Smooth muscle cell (in vitro differentiated cells): ENCODE measurements around the gene EHBP1L1. TPM values are rescaled to one million over a fixed set of nuclear protein-coding genes. Genes with fewer than 3 reads are reported as not detected.

Source experiments
- DNase-seq: peaks from one replicate; lab custom pipeline; 2025; ENCODE audit not compliant: unreplicated experiment; lab: John Stamatoyannopoulos, UW
- H2AFZ ChIP-seq: fragments of 200-600 bp; sonication (generic); 2 replicates; pipeline ENCODE4 v1.6.0; 2016; ENCODE audit warnings: antibody characterized with exemption, low read depth, mild to moderate bottlenecking
- H3F3A ChIP-seq: fragments of 200-600 bp; sonication (generic); 2 replicates; pipeline ENCODE4 v1.6.0; 2017; ENCODE audit warnings: antibody characterized with exemption, low read depth
- H3K27ac ChIP-seq: fragments of 200-600 bp; sonication (generic); 2 replicates; pipeline ENCODE4 v1.5.1; 2016; ENCODE audit warnings: low read depth, mild to moderate bottlenecking
- H3K27me3 ChIP-seq: fragments of 200-600 bp; sonication (generic); 2 replicates; pipeline ENCODE4 v1.6.1; 2016; ENCODE audit warnings: low read depth, mild to moderate bottlenecking
- H3K36me3 ChIP-seq: fragments of 200-600 bp; sonication (generic); 2 replicates; pipeline ENCODE4 v1.5.1; 2016; ENCODE audit warnings: low read depth
- H3K4me1 ChIP-seq: fragments of 200-600 bp; sonication (generic); 2 replicates; pipeline ENCODE4 v1.5.1; 2016; ENCODE audit warnings: low read depth
- H3K4me2 ChIP-seq: fragments of 200-600 bp; sonication (generic); 2 replicates; pipeline ENCODE4 v1.6.0; 2016; ENCODE audit warnings: mild to moderate bottlenecking
- H3K4me3 ChIP-seq: fragments of 200-600 bp; sonication (generic); 2 replicates; pipeline ENCODE4 v1.5.1; 2016; ENCODE audit warnings: mild to moderate bottlenecking
- H3K79me2 ChIP-seq: fragments of 200-600 bp; sonication (generic); 2 replicates; pipeline ENCODE4 v1.6.0; 2016; ENCODE audit warnings: low read depth, mild to moderate bottlenecking
- H3K9ac ChIP-seq: fragments of 200-600 bp; sonication (generic); 2 replicates; pipeline ENCODE4 v1.6.0; 2016; ENCODE audit warnings: low read depth
- H3K9me3 ChIP-seq: fragments of 200-600 bp; sonication (generic); replicated peaks from 2 replicates; pipeline ENCODE4 v1.5.1; 2016; ENCODE audit warnings: low read depth
- H4K20me1 ChIP-seq: fragments of 200-600 bp; sonication (generic); 2 replicates; pipeline ENCODE4 v1.6.0; 2016; ENCODE audit warnings: low read depth
- CTCF ChIP-seq: fragments of 200-600 bp; sonication (generic); IDR thresholded peaks from 2 replicates; pipeline ENCODE4 v1.5.1; 2017; ENCODE audit warnings: borderline replicate concordance, mild to moderate bottlenecking, antibody characterized with exemption; ENCODE audit not compliant: insufficient read depth, poor library complexity, severe bottlenecking
- WGBS: methylation state at CpG from one replicate; pipeline ENCODE4 v1.1.7; 2016; ENCODE audit warnings: low lambda C conversion rate; 5-methylcytosine and 5-hydroxymethylcytosine counted together
- polyA plus RNA-seq: library from polyadenylated mRNA; unstranded; fragments of >200 nt; fragmentation: Nextera tagmentation; extraction: Ambion mirVana; gene quantifications from 2 replicates; pipeline ENCODE4 v1.2.1, GENCODE V29; 2016
- total RNA-seq: library from RNA; depleted of rRNA; stranded (reverse); fragments of >200 nt; gene quantifications from 2 replicates; pipeline ENCODE4 v1.2.3, GENCODE V29; 2014

The EHBP1L1 gene
- total and polyA plus RNA-seq, 2 experiments from 2014 or later, result 5.1 to 29.5 TPM

- no peaks in the 10 kb centered on the region for H4K20me1 ChIP-seq
- H3K36me3 ChIP-seq, result no peaks in the 10 kb centered on the region
- H3K9me3 ChIP-seq, result no peaks in the 10 kb centered on the region
- H2AFZ ChIP-seq, result no peak overlapping the region
- DNase-seq, result no peak
- peaks cover 5% of the 10 kb centered on the region for H3F3A ChIP-seq
- no peak overlapping the region for H3K9ac ChIP-seq
- TF ChIP-seq CTCF, result peak; percentile 58
- no peaks in the 10 kb centered on the region for H3K27me3 ChIP-seq
- H3K79me2 ChIP-seq, result no peaks in the 10 kb centered on the region
- WGBS, result 87% methylated on average over 26 of the region's 26 CpGs
- no peak overlapping the region for H3K4me3 ChIP-seq
- no peak overlapping the region for H3K27ac ChIP-seq
- peaks cover 16% of the 10 kb centered on the region for H3K4me1 ChIP-seq
- H3K4me2 ChIP-seq, result no peak overlapping the region
These were observed 17.9 kb downstream of the EHBP1L1 start for GRCh38 chr11:65593518-65594414.

GRCh38 chr11:65595131-65595530 lies 19.3 kb downstream of the EHBP1L1 start:
- WGBS, result 95% methylated on average over 3 of the region's 3 CpGs
- no peaks in the 10 kb centered on the region for H3K79me2 ChIP-seq

GRCh38 chr11:65595543-65596281 lies 19.9 kb downstream of the EHBP1L1 start, which contains the start of gene KCNK7:
KCNK7 (minus strand) TSS chr11:65595800; CDS start chr11:65595772, 28 bp downstream.
- Histone ChIP-seq H2AFZ (no peak within 1 kb of the TSS), H3K4me1 (peaks cover 16% of the 10 kb centered on the region), H3K27me3 (no peaks in the 10 kb centered on the region), H3K79me2 (no peaks in the 10 kb centered on the region), H3K9ac (no peak within 1 kb of the TSS), H3K4me2 (no peak within 1 kb of the TSS), H3K36me3 (no peaks in the 10 kb centered on the region), H3K4me3 (no peak within 1 kb of the TSS), H3F3A (peaks cover 5% of the 10 kb centered on the region), H3K9me3 (no peaks in the 10 kb centered on the region), H4K20me1 (no peaks in the 10 kb centered on the region), H3K27ac (no peak within 1 kb of the TSS)
- WGBS, result 82% methylated on average over 12 of the region's 12 CpGs
- no peak for TF ChIP-seq CTCF
- DNase-seq, result no peak

More at GRCh38 chr11:65595131-65595530, 19.3 kb downstream of the EHBP1L1 start:
- Histone ChIP-seq H2AFZ (no peak overlapping the region), H3K27ac (no peak overlapping the region), H3F3A (peaks cover 5% of the 10 kb centered on the region), H3K4me2 (no peak overlapping the region), H3K36me3 (no peaks in the 10 kb centered on the region), H3K4me1 (peaks cover 16% of the 10 kb centered on the region), H4K20me1 (no peaks in the 10 kb centered on the region), H3K4me3 (no peak overlapping the region), H3K9me3 (no peaks in the 10 kb centered on the region), H3K9ac (no peak overlapping the region), H3K27me3 (no peaks in the 10 kb centered on the region)
- TF ChIP-seq CTCF, result no peak
- no peak for DNase-seq
